ENCODE measurements around the gene CALML4.
"Not testable (repeated sequence)": the region's sequence is repeated elsewhere in the genome, so short reads cannot be mapped to it uniquely, and the experiment has no call there.

Gene CALML4

DNA sequence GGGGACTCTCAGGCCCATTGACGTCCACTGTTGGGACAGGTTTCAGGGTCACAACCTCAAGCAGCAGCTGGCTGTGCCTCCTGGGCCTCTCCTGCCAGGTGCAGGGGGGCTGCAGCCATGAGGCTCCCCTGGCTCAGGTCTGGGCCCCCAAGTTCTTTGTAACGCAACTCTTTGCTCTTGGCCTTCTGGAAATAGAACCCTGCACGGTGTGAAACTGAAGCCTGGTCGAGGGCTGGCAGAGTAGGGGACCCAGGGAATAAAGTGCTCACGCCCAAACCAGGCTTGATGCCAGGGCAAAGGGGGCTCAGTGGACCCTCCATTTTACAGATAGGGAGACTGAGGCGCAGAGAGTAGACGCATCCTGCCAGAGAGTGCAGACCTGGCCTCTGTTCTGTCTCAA lies 771 bp downstream of the CALML4 start:
- Histone ChIP-seq H2BK120ac (ENCODE audit: low read depth, low read length) (no peak overlapping the region), H3K4me1 (ENCODE audit: control insufficient read depth, low read depth, low read length) (peaks cover 12% of the 10 kb centered on the region), H3K56ac (ENCODE audit: low read length) (no peak overlapping the region), H3K4ac (ENCODE audit: low read depth, low read length) (no peak overlapping the region), H4K8ac (ENCODE audit: low read depth, low read length) (no peak overlapping the region), H3K27ac (ENCODE audit: low read depth, low read length) (no peak overlapping the region), H3K23ac (ENCODE audit: low read length) (no peak overlapping the region), H3K9ac (ENCODE audit: low read length) (no peak overlapping the region), H4K5ac (ENCODE audit: low read length) (no peak overlapping the region), H2BK5ac (ENCODE audit: low read length) (no peak overlapping the region), H3K4me2 (ENCODE audit: low read length) (no peak overlapping the region), H3K4me3 (ENCODE audit: low read length) (no peak overlapping the region), H3K27me3 (ENCODE audit: insufficient read depth, low read length, poor library complexity) (no peaks in the 10 kb centered on the region), H3K18ac (ENCODE audit: low read length) (no peak overlapping the region), H3K79me1 (ENCODE audit: low read length) (peaks cover 10% of the 10 kb centered on the region), H3K36me3 (ENCODE audit: control insufficient read depth, insufficient read depth, low read length) (no peaks in the 10 kb centered on the region), H2BK15ac (replicated peaks; ENCODE audit: low read depth) (no peak overlapping the region), H3K79me2 (ENCODE audit: control insufficient read depth, insufficient read depth, low read length) (no peaks in the 10 kb centered on the region), H2AK5ac (ENCODE audit: low read length) (no peak overlapping the region)
- DNase-seq: no peak
- WGBS (ENCODE audit: extremely low coverage, insufficient coverage, low lambda C conversion rate): no CpG with 5 or more reads among the region's 7 CpGs

DNA sequence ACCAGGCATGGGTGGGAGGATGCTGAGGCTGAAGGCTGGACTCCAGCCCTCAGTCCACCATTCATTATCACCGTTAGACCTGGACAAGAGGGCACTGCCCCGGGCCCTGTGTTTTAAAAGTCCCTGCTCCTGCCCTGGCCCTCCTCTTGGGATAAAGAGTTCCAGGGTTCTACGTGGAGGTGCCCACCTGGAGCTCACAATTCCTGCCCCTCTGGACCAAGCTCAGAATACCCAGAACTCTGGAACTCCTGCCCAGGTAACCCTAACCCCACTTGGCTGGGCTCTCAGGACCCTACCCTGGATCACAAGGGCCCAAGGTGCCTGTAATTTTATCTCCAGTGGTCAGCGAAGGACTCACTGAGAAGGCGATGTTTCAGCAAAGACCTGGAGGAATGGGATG lies 1.2 kb downstream of the CALML4 start:
- H3K27ac ChIP-seq (ENCODE audit: low read depth, low read length): no peak overlapping the region
- no peak overlapping the region for H3K4me2 ChIP-seq (ENCODE audit: low read length)
- H3K23ac ChIP-seq (ENCODE audit: low read length): no peak overlapping the region
- no peak overlapping the region for H3K4me3 ChIP-seq (ENCODE audit: low read length)
- no peak overlapping the region for H3K4ac ChIP-seq (ENCODE audit: low read depth, low read length)
- DNase-seq: no peak
- WGBS (ENCODE audit: extremely low coverage, insufficient coverage, low lambda C conversion rate): no CpG with 5 or more reads among the region's 5 CpGs
- no peak overlapping the region for H4K5ac ChIP-seq (ENCODE audit: low read length)
- H3K56ac ChIP-seq (ENCODE audit: low read length): no peak overlapping the region
- no peaks in the 10 kb centered on the region for H3K36me3 ChIP-seq (ENCODE audit: control insufficient read depth, insufficient read depth, low read length)
- H3K4me1 ChIP-seq (ENCODE audit: control insufficient read depth, low read depth, low read length): peaks cover 12% of the 10 kb centered on the region
- no peak overlapping the region for H2BK5ac ChIP-seq (ENCODE audit: low read length)
- H3K18ac ChIP-seq (ENCODE audit: low read length): no peak overlapping the region
- peaks cover 8% of the 10 kb centered on the region for H3K79me1 ChIP-seq (ENCODE audit: low read length)
- no peak overlapping the region for H3K9ac ChIP-seq (ENCODE audit: low read length)
- no peak overlapping the region for H2BK15ac ChIP-seq (replicated peaks; ENCODE audit: low read depth)
- no peaks in the 10 kb centered on the region for H3K79me2 ChIP-seq (ENCODE audit: control insufficient read depth, insufficient read depth, low read length)
- no peak overlapping the region for H2BK120ac ChIP-seq (ENCODE audit: low read depth, low read length)
- H3K27me3 ChIP-seq (ENCODE audit: insufficient read depth, low read length, poor library complexity): no peaks in the 10 kb centered on the region
- H2AK5ac ChIP-seq (ENCODE audit: low read length): no peak overlapping the region
- no peak overlapping the region for H4K8ac ChIP-seq (ENCODE audit: low read depth, low read length)

DNA sequence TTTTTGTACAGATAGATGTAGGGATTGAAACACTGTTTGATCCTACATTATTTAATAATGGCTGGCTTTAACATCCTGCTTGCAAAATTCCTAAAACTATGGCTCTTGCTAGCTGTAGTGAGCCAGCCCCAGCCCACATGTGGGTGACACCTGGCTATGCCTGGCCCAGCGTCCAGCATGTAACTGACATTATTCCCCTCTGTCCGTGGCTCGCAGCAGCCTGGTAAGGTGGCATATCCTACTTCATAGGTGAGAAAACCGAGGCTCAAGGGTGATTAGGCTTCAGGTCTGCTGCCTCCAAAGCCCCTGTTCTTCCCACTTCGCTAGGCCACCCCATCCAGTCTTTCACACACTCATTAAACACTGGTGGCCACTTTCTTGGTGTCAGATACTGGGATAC lies 1.6 kb downstream of the CALML4 start:
- DNase-seq: no peak

DNA sequence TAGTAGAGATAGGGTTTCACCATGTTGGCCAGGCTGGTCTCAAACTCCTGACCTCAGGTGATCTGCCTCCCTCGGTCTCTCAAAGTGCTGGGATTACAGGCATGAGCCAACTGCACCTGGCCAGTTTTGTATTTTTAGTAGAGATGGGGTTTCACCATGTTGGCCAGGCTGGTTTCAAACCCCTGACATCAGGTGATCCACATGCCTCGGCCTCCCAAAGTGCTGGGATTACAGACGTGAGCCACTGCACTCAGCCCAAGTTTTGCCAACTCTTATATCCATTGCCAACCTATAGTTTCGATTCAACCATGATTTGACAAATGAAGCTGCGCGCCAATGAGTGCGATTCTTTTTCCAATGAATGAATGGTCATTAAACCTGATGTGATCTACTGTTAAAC lies 2.1 kb downstream of the CALML4 start:
- H3K56ac ChIP-seq (ENCODE audit: low read length); H4K5ac ChIP-seq (ENCODE audit: low read length); H2BK5ac ChIP-seq (ENCODE audit: low read length); H3K4me3 ChIP-seq (ENCODE audit: low read length); H3K23ac ChIP-seq (ENCODE audit: low read length); H2AK5ac ChIP-seq (ENCODE audit: low read length); H3K4ac ChIP-seq (ENCODE audit: low read depth, low read length); DNase-seq; H3K9ac ChIP-seq (ENCODE audit: low read length); H3K79me1 ChIP-seq (ENCODE audit: low read length); H3K18ac ChIP-seq (ENCODE audit: low read length); H3K4me2 ChIP-seq (ENCODE audit: low read length); H2BK120ac ChIP-seq (ENCODE audit: low read depth, low read length); H3K27me3 ChIP-seq (ENCODE audit: insufficient read depth, low read length, poor library complexity); H3K36me3 ChIP-seq (ENCODE audit: control insufficient read depth, insufficient read depth, low read length); H4K8ac ChIP-seq (ENCODE audit: low read depth, low read length); H3K79me2 ChIP-seq (ENCODE audit: control insufficient read depth, insufficient read depth, low read length); H2BK15ac ChIP-seq (replicated peaks; ENCODE audit: low read depth); H3K27ac ChIP-seq (ENCODE audit: low read depth, low read length): not testable (repeated sequence)
- WGBS (ENCODE audit: extremely low coverage, insufficient coverage, low lambda C conversion rate): no CpG with 5 or more reads among the region's 7 CpGs
- peaks cover 12% of the 10 kb centered on the region for H3K4me1 ChIP-seq (ENCODE audit: control insufficient read depth, low read depth, low read length)

More for the DNA sequence above, 1.6 kb downstream of the CALML4 start:
- Histone ChIP-seq H2AK5ac (ENCODE audit: low read length) (no peak overlapping the region), H2BK5ac (ENCODE audit: low read length) (no peak overlapping the region), H3K4me2 (ENCODE audit: low read length) (no peak overlapping the region), H3K79me2 (ENCODE audit: control insufficient read depth, insufficient read depth, low read length) (no peaks in the 10 kb centered on the region), H3K4ac (ENCODE audit: low read depth, low read length) (no peak overlapping the region), H3K18ac (ENCODE audit: low read length) (no peak overlapping the region), H4K8ac (ENCODE audit: low read depth, low read length) (no peak overlapping the region), H3K9ac (ENCODE audit: low read length) (no peak overlapping the region), H4K5ac (ENCODE audit: low read length) (no peak overlapping the region), H3K56ac (ENCODE audit: low read length) (no peak overlapping the region), H3K4me1 (ENCODE audit: control insufficient read depth, low read depth, low read length) (peaks cover 12% of the 10 kb centered on the region), H2BK120ac (ENCODE audit: low read depth, low read length) (no peak overlapping the region), H3K79me1 (ENCODE audit: low read length) (peaks cover 8% of the 10 kb centered on the region), H3K27ac (ENCODE audit: low read depth, low read length) (no peak overlapping the region), H3K36me3 (ENCODE audit: control insufficient read depth, insufficient read depth, low read length) (no peaks in the 10 kb centered on the region), H3K4me3 (ENCODE audit: low read length) (no peak overlapping the region), H3K27me3 (ENCODE audit: insufficient read depth, low read length, poor library complexity) (no peaks in the 10 kb centered on the region), H3K23ac (ENCODE audit: low read length) (no peak overlapping the region), H2BK15ac (replicated peaks; ENCODE audit: low read depth) (no peak overlapping the region)
- no CpG with 5 or more reads among the region's 5 CpGs for WGBS (ENCODE audit: extremely low coverage, insufficient coverage, low lambda C conversion rate)

DNA sequence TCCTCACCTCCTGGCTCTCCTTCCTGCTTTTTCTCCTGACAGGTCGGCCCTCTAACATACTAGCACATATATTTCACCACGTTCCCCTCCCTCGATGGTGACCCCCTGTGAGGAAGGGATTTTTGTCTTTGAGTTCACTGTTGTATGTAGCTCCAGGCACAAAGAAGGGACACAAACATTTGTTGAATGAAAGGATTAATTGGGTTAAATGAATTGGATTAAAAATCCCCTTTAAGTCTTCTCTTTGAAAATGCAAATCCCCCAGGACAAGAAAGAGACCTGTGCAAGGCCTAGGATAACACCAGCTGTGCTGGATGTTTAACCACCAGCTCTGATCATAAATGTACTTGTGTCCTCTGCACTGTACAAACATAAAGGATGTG lies 3.3 kb downstream of the CALML4 start:
- Histone ChIP-seq H2BK5ac (ENCODE audit: low read length) (no peak overlapping the region), H3K27me3 (ENCODE audit: insufficient read depth, low read length, poor library complexity) (no peaks in the 10 kb centered on the region), H3K4me2 (ENCODE audit: low read length) (no peak overlapping the region), H3K27ac (ENCODE audit: low read depth, low read length) (no peak overlapping the region), H3K18ac (ENCODE audit: low read length) (no peak overlapping the region), H3K79me2 (ENCODE audit: control insufficient read depth, insufficient read depth, low read length) (no peaks in the 10 kb centered on the region), H4K8ac (ENCODE audit: low read depth, low read length) (no peak overlapping the region), H3K79me1 (ENCODE audit: low read length) (peaks cover 7% of the 10 kb centered on the region), H3K4me1 (ENCODE audit: control insufficient read depth, low read depth, low read length) (peaks cover 12% of the 10 kb centered on the region), H2AK5ac (ENCODE audit: low read length) (no peak overlapping the region), H3K56ac (ENCODE audit: low read length) (no peak overlapping the region), H3K9ac (ENCODE audit: low read length) (no peak overlapping the region), H2BK120ac (ENCODE audit: low read depth, low read length) (no peak overlapping the region), H4K5ac (ENCODE audit: low read length) (no peak overlapping the region), H3K36me3 (ENCODE audit: control insufficient read depth, insufficient read depth, low read length) (no peaks in the 10 kb centered on the region), H3K23ac (ENCODE audit: low read length) (no peak overlapping the region), H3K4ac (ENCODE audit: low read depth, low read length) (no peak overlapping the region), H2BK15ac (replicated peaks; ENCODE audit: low read depth) (no peak overlapping the region), H3K4me3 (ENCODE audit: low read length) (no peak overlapping the region)
- WGBS (ENCODE audit: extremely low coverage, insufficient coverage, low lambda C conversion rate): no CpG with 5 or more reads among the region's 3 CpGs
- DNase-seq: no peak

DNA sequence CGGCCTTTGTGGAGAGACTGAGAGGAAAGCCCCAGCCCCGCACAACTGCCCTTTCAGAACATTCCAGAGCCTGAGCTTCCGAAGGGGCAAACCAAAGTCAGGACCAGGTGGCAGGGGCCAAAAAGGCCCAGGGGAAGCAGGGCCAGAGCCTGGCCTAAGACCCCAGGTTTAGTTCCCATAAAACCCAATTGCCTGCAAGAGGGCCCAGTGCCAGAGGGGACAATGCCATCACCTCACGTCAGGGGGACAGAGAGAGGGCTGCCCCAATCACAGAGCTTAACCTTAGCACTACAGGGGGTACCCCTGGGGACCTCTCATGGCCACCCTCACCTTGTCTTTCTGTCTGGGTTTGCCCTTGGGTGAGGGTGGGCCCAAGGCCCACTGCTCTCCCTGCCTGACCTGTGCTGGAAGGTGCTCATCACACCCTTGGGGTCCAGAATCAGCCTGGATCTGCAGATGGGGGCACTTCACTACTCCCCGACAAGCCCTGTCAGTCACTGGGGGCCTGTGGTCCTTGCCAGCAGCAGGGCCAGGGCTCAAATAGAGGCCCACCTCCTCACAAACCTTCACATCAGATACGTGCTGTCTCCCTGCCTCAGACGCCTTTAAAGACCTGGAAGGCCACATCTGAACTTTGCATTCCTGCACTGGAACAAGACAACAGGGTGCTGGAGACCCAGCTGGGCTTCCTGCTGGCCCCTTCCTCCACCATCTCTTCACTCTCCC lies 3.8 kb downstream of the CALML4 start:
- H3K27me3 ChIP-seq (ENCODE audit: insufficient read depth, low read length, poor library complexity): no peaks in the 10 kb centered on the region
- H4K5ac ChIP-seq (ENCODE audit: low read length): no peak overlapping the region
- no peak overlapping the region for H2BK5ac ChIP-seq (ENCODE audit: low read length)
- H3K18ac ChIP-seq (ENCODE audit: low read length): no peak overlapping the region
- no peak overlapping the region for H3K4me3 ChIP-seq (ENCODE audit: low read length)
- H3K4me1 ChIP-seq (ENCODE audit: control insufficient read depth, low read depth, low read length): peaks cover 8% of the 10 kb centered on the region
- no peak overlapping the region for H2BK15ac ChIP-seq (replicated peaks; ENCODE audit: low read depth)
- H2BK120ac ChIP-seq (ENCODE audit: low read depth, low read length): no peak overlapping the region
- no peak overlapping the region for H4K8ac ChIP-seq (ENCODE audit: low read depth, low read length)
- WGBS (ENCODE audit: extremely low coverage, insufficient coverage, low lambda C conversion rate): no CpG with 5 or more reads among the region's 7 CpGs
- no peak overlapping the region for H3K56ac ChIP-seq (ENCODE audit: low read length)
- no peak overlapping the region for H2AK5ac ChIP-seq (ENCODE audit: low read length)
- no peak overlapping the region for H3K9ac ChIP-seq (ENCODE audit: low read length)
- no peak for DNase-seq
- H3K4me2 ChIP-seq (ENCODE audit: low read length): no peak overlapping the region
- no peaks in the 10 kb centered on the region for H3K79me2 ChIP-seq (ENCODE audit: control insufficient read depth, insufficient read depth, low read length)
- H3K36me3 ChIP-seq (ENCODE audit: control insufficient read depth, insufficient read depth, low read length): no peaks in the 10 kb centered on the region
- H3K4ac ChIP-seq (ENCODE audit: low read depth, low read length): no peak overlapping the region
- peaks cover 7% of the 10 kb centered on the region for H3K79me1 ChIP-seq (ENCODE audit: low read length)
- no peak overlapping the region for H3K27ac ChIP-seq (ENCODE audit: low read depth, low read length)
- no peak overlapping the region for H3K23ac ChIP-seq (ENCODE audit: low read length)

Measured in mesendoderm (in vitro differentiated cells).